Measurements from ENCODE around the gene DDIT3.

DNA sequence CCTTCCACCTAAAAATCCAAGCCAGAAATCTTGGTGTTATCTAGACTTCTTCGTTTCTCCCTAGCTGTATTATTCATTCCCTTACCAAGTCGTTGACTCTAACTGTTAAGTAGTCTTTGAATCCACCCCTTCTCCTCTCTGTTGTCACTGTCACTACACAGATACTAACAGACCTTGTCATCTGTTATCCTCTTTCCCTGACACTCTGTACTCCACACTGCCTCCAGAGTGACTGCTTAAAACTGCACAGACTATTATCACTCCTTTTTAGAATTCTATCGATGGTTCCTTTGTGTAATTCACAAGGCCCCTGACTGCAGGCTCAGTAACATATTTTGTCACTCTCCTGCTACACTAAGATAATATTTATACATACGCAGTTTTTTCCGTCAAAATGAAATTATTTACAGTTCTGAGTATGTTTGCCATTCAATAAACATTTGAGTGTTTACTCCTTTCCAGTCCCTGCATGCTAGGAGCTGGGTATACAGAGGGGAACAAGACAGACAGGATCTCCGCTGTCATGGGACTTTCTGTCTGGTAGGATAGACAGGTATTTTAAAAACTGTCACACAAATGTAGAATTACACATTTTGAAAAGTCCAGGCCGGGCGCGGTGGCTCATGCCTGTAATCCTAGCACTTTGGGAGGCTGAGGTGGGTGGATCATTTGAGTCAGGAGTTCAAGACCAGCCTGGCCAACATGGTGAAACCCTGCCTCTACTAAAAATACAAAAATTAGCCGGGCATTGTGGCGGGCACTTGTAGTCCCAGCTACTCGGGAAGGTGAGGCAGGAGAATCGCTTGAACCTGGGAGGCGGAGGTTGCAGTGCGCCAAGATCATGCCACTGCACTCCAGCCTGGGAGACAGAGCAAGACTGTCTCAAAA is 28.7 kb downstream of the DDIT3 start:
- TF ChIP-seq EZH2 (IDR thresholded peaks at IDR 0.05; ENCODE audit: borderline replicate concordance, insufficient read depth, low read length, poor library complexity, severe bottlenecking) (no peak), CTCF (IDR thresholded peaks at IDR 0.05; ENCODE audit: poor library complexity, severe bottlenecking) (peak; percentile 63), TAF1 (IDR thresholded peaks at IDR 0.05; ENCODE audit: low read depth) (no peak), RAD21 (conservative IDR thresholded peaks at IDR 0.05) (no peak), POLR2AphosphoS5 (IDR thresholded peaks at IDR 0.05) (no peak), SMC3 (conservative IDR thresholded peaks at IDR 0.05; ENCODE audit: poor library complexity) (no peak), EP300 (conservative IDR thresholded peaks at IDR 0.05; ENCODE audit: poor library complexity, severe bottlenecking) (peak; percentile 21), MXI1 (conservative IDR thresholded peaks at IDR 0.05; ENCODE audit: poor library complexity, severe bottlenecking) (no peak)
- TF ChIP-seq, protein P1, sequence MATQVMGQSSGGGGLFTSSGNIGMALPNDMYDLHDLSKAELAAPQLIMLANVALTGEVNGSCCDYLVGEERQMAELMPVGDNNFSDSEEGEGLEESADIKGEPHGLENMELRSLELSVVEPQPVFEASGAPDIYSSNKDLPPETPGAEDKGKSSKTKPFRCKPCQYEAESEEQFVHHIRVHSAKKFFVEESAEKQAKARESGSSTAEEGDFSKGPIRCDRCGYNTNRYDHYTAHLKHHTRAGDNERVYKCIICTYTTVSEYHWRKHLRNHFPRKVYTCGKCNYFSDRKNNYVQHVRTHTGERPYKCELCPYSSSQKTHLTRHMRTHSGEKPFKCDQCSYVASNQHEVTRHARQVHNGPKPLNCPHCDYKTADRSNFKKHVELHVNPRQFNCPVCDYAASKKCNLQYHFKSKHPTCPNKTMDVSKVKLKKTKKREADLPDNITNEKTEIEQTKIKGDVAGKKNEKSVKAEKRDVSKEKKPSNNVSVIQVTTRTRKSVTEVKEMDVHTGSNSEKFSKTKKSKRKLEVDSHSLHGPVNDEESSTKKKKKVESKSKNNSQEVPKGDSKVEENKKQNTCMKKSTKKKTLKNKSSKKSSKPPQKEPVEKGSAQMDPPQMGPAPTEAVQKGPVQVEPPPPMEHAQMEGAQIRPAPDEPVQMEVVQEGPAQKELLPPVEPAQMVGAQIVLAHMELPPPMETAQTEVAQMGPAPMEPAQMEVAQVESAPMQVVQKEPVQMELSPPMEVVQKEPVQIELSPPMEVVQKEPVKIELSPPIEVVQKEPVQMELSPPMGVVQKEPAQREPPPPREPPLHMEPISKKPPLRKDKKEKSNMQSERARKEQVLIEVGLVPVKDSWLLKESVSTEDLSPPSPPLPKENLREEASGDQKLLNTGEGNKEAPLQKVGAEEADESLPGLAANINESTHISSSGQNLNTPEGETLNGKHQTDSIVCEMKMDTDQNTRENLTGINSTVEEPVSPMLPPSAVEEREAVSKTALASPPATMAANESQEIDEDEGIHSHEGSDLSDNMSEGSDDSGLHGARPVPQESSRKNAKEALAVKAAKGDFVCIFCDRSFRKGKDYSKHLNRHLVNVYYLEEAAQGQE (IDR thresholded peaks at IDR 0.05; ENCODE audit: borderline replicate concordance): no peak
